ENCODE measurements around the gene NDUFB7.
"Not testable (repeated sequence)": the region's sequence is repeated elsewhere in the genome, so short reads cannot be mapped to it uniquely, and the experiment has no call there.

The NDUFB7 gene

DNA sequence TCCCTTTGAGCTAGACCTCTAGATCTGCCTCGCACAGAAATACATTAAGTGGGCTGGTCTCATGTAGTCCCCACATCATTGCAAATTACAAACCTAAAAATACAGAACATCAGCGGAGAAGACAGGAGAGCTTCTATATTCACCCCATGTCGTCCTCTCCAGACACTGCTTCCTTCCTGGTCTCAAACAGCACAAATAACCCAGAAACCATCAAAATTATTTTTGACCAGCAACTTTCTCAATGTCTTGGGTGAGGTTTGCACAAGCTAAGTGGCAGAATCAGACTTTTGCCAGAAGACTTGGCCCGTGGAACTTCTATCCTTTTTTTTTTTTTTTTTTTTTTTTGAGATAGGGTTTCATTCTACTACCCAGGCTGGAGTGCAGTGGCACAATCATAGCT is 39.2 kb upstream of the NDUFB7 start:
- no peak for DNase-seq (ENCODE audit: extremely low read depth, low read depth)
- TF ChIP-seq, protein P1, sequence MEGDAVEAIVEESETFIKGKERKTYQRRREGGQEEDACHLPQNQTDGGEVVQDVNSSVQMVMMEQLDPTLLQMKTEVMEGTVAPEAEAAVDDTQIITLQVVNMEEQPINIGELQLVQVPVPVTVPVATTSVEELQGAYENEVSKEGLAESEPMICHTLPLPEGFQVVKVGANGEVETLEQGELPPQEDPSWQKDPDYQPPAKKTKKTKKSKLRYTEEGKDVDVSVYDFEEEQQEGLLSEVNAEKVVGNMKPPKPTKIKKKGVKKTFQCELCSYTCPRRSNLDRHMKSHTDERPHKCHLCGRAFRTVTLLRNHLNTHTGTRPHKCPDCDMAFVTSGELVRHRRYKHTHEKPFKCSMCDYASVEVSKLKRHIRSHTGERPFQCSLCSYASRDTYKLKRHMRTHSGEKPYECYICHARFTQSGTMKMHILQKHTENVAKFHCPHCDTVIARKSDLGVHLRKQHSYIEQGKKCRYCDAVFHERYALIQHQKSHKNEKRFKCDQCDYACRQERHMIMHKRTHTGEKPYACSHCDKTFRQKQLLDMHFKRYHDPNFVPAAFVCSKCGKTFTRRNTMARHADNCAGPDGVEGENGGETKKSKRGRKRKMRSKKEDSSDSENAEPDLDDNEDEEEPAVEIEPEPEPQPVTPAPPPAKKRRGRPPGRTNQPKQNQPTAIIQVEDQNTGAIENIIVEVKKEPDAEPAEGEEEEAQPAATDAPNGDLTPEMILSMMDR (IDR thresholded peaks at IDR 0.05; ENCODE audit: low read depth, low read length): no peak

- TF ChIP-seq, protein P1 (IDR thresholded peaks at IDR 0.05; ENCODE audit: low read depth, low read length): no peak
- DNase-seq (ENCODE audit: extremely low read depth, low read depth): no peak
These were observed 34.8 kb upstream of the NDUFB7 start for GRCh38 chr19:14606627-14607026.

GRCh38 chr19:14603990-14604387 is 32.1 kb upstream of the NDUFB7 start:
- no peak for DNase-seq (ENCODE audit: extremely low read depth, low read depth)
- TF ChIP-seq, protein P1 (IDR thresholded peaks at IDR 0.05; ENCODE audit: low read depth, low read length): no peak

DNA sequence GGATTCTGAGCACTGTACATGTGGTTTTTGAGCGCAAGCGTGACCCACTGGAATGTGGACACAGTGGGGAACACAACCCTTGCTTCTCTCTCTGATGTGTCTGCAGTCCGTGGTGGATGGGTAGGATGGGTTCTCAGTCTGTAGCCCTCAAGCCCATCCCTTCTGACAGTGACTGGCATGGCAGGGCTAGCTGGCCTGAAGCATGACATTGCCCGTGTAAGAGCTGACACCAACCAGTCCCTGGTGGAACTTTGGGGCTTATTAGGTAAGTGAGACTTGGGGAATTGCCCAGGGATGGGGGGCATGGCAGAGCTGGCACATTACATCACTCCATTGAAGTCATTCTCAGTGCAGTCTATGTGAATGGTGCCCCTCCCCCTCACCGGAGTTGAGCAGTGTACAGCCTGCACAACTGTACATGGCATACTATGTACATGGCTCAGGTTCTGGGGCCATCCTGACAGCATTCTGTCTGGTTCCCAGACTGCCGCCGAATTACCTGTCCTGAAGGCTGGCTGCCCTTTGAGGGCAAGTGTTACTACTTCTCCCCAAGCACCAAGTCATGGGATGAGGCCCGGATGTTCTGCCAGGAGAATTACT is 27.8 kb upstream of the NDUFB7 start:
- TF ChIP-seq, protein P1 (IDR thresholded peaks at IDR 0.05; ENCODE audit: low read depth, low read length): no peak
- DNase-seq (ENCODE audit: extremely low read depth, low read depth): no peak

- TF ChIP-seq, protein P1 (IDR thresholded peaks at IDR 0.05; ENCODE audit: low read depth, low read length): no peak
- DNase-seq (ENCODE audit: extremely low read depth, low read depth): no peak
These were observed 23.7 kb upstream of the NDUFB7 start for GRCh38 chr19:14595558-14595957.

GRCh38 chr19:14589433-14589832 is 17.6 kb upstream of the NDUFB7 start:
- DNase-seq (ENCODE audit: extremely low read depth, low read depth): not testable (repeated sequence)

DNA sequence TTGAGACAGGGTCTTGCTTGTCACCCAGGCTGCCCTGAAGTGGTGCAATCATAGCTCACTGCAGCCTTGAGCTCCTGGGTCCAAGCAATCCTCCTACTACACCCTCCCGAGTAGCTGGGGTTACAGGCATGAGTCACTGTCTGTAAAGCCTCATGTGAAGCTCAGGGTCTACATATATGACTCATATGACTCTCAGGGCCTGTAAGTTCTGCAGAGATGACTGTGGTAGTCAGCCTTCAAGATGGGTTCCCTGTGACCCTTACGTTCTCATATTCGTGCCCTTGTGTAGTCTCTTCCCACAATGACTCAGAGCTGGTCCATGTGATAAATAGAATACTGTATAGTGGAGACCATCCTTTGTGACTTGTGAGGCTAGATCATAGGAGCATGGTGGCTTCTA is 13.3 kb upstream of the NDUFB7 start:
- not testable (repeated sequence) for DNase-seq (ENCODE audit: extremely low read depth, low read depth)

GRCh38 chr19:14584372-14584771 is 12.5 kb upstream of the NDUFB7 start:
- DNase-seq (ENCODE audit: extremely low read depth, low read depth): not testable (repeated sequence)

DNA sequence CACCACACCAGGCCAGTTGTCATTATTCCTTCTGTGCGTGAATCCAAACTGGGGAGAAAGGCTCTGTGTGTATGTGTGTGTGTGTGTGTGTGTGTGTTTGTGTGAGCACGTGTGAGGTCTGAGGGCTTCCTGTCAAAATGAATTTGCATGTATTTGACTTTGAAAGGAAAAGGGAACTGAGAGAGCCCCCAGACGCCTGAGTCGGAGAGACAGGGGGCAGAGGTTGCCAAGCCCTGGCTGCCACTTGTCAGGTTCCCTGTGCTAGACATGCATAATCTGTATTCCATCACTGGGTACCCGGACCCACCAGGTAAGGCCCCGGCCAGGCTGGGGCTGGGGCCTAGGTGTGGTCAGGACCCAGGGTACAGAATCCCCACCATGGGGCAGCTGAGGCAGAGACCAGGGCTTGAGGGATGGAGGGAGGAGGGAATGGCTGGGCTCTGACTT is 11.1 kb upstream of the NDUFB7 start, which contains the start of gene CLEC17A:
CLEC17A (plus strand) TSS at position 191 of the 447 bp plus-strand sequence; CDS start at position 268, 77 bp downstream.
- DNase-seq (ENCODE audit: extremely low read depth, low read depth): no peak
- TF ChIP-seq, protein P1 (IDR thresholded peaks at IDR 0.05; ENCODE audit: low read depth, low read length): no peak
